Neuronal stem cell (in vitro differentiated cells): ENCODE data around the gene CAPZB. TPM values are rescaled to one million over a fixed set of nuclear protein-coding genes. Genes with fewer than 3 reads are reported as not detected.

Source experiments
- DNase-seq: peaks from one replicate; pipeline ENCODE4 v3.0.0-alpha.2; 2013; ENCODE audit warnings: low spot score
- H2AFZ ChIP-seq: one replicate; pipeline ENCODE4 v1.6.1; 2013; ENCODE audit warnings: mild to moderate bottlenecking, low read length, inconsistent platforms
- H2AK5ac ChIP-seq: 2 replicates; pipeline ENCODE4 v1.6.1; 2013; ENCODE audit warnings: low read depth, mild to moderate bottlenecking, inconsistent platforms, low read length, moderate library complexity, mixed read lengths
- H2BK120ac ChIP-seq: 2 replicates; pipeline ENCODE4 v1.6.1; 2013; ENCODE audit warnings: low read depth, mild to moderate bottlenecking, inconsistent platforms, low read length, moderate library complexity, mixed read lengths
- H2BK12ac ChIP-seq: one replicate; pipeline ENCODE4 v1.6.1; 2013; ENCODE audit warnings: low read length, inconsistent platforms
- H2BK15ac ChIP-seq: 2 replicates; pipeline ENCODE4 v1.6.1; 2013; ENCODE audit warnings: mild to moderate bottlenecking, low read length, inconsistent platforms, mixed read lengths
- H2BK5ac ChIP-seq: one replicate; pipeline ENCODE4 v1.6.1; 2013; ENCODE audit warnings: inconsistent platforms, mild to moderate bottlenecking, low read length, moderate library complexity
- H3K14ac ChIP-seq: one replicate; pipeline ENCODE4 v1.6.1; 2013; ENCODE audit warnings: low read length, inconsistent platforms
- H3K18ac ChIP-seq: 2 replicates; pipeline ENCODE4 v1.6.1; 2013; ENCODE audit warnings: low read length, inconsistent platforms
- H3K23ac ChIP-seq: 2 replicates; pipeline ENCODE4 v1.6.1; 2013; ENCODE audit warnings: low read depth, mild to moderate bottlenecking, mixed read lengths, low read length, inconsistent platforms; ENCODE audit not compliant: poor library complexity
- H3K27ac ChIP-seq: replicated peaks from 3 replicates; pipeline ENCODE4 v1.5.1; 2013; ENCODE audit warnings: low read length, inconsistent platforms
- H3K27me3 ChIP-seq, 3 experiments: 2 replicates each; pipeline ENCODE4 v1.6.1; 2013; ENCODE audit warnings: low read length in 3 of 3, mild to moderate bottlenecking in 2 of 3, inconsistent platforms in 1 of 3, low read depth in 1 of 3, mixed read lengths in 1 of 3, moderate library complexity in 1 of 3; ENCODE audit not compliant: control insufficient read depth in 3 of 3, insufficient read depth in 3 of 3
- H3K36me3 ChIP-seq, 2 donors: replicated peaks in 1 of 2; 2 replicates each; pipeline ENCODE4 v1.6.1; 2013; ENCODE audit warnings: low read length in 2 of 2; ENCODE audit not compliant: control insufficient read depth in 2 of 2, insufficient read depth in 2 of 2
- H3K4ac ChIP-seq: 2 replicates; pipeline ENCODE4 v1.6.1; 2013; ENCODE audit warnings: inconsistent platforms, mild to moderate bottlenecking, low read length, moderate library complexity
- H3K4me1 ChIP-seq, 2 donors: 1 replicate in 1 of 2; 2 replicates in 1 of 2; pipeline ENCODE4 v1.6.1; 2013; ENCODE audit warnings: low read length in 2 of 2, low read depth in 1 of 2; ENCODE audit not compliant: control insufficient read depth in 2 of 2, insufficient read depth in 1 of 2
- H3K4me2 ChIP-seq: one replicate; pipeline ENCODE4 v1.6.1; 2013; ENCODE audit warnings: mild to moderate bottlenecking, low read length, inconsistent platforms; ENCODE audit not compliant: insufficient read depth, poor library complexity, severe bottlenecking
- H3K4me3 ChIP-seq, 2 donors: 2 replicates each; pipeline ENCODE4 v1.5.1; 2013; ENCODE audit warnings: low read length in 2 of 2, mild to moderate bottlenecking in 2 of 2, inconsistent platforms in 1 of 2, moderate library complexity in 1 of 2
- H3K79me1 ChIP-seq: one replicate; pipeline ENCODE4 v1.6.1; 2013; ENCODE audit warnings: low read depth, mild to moderate bottlenecking, inconsistent platforms, low read length, moderate library complexity
- H3K9ac ChIP-seq: one replicate; pipeline ENCODE4 v1.6.1; 2013; ENCODE audit warnings: mild to moderate bottlenecking, low read depth, low read length, inconsistent platforms; ENCODE audit not compliant: poor library complexity
- H3K9me3 ChIP-seq, 2 donors: replicated peaks in 1 of 2; 2 replicates each; pipeline versions ENCODE3 to v1.6.1; 2013; ENCODE audit warnings: low read length in 2 of 2, mild to moderate bottlenecking in 2 of 2, inconsistent platforms in 1 of 2, low read depth in 1 of 2, mixed read lengths in 1 of 2, moderate library complexity in 1 of 2; ENCODE audit not compliant: control insufficient read depth in 2 of 2, insufficient read depth in 1 of 2
- H4K8ac ChIP-seq: one replicate; pipeline ENCODE4 v1.6.1; 2013; ENCODE audit warnings: low read depth, mild to moderate bottlenecking, inconsistent platforms, low read length, moderate library complexity
- H4K91ac ChIP-seq: one replicate; pipeline ENCODE4 v1.6.1; 2013; ENCODE audit warnings: low read length, low read depth, mild to moderate bottlenecking, inconsistent platforms; ENCODE audit not compliant: poor library complexity
- WGBS, 2 donors: extraction: QIAGEN DNeasy Blood & Tissue Kit; methylation state at CpG; one replicate each; pipeline ENCODE4 v1.1.7; 2013; ENCODE audit warnings: missing lambda C conversion rate in 2 of 2, mixed read lengths in 1 of 2; ENCODE audit not compliant: insufficient read length in 2 of 2, insufficient replicate concordance in 1 of 2; ENCODE audit errors: extremely low coverage in 2 of 2; 5-methylcytosine and 5-hydroxymethylcytosine counted together
- polyA plus RNA-seq, 2 experiments: library from polyadenylated mRNA; stranded (reverse); fragments of 200-250 nt; gene quantifications; one replicate each; pipeline ENCODE4 v1.2.3, GENCODE V29; 2013

Gene CAPZB
- 295 TPM for polyA plus RNA-seq (2013, experiment 1 of 2)
- 299 TPM for polyA plus RNA-seq (2013, experiment 2 of 2)

DNA sequence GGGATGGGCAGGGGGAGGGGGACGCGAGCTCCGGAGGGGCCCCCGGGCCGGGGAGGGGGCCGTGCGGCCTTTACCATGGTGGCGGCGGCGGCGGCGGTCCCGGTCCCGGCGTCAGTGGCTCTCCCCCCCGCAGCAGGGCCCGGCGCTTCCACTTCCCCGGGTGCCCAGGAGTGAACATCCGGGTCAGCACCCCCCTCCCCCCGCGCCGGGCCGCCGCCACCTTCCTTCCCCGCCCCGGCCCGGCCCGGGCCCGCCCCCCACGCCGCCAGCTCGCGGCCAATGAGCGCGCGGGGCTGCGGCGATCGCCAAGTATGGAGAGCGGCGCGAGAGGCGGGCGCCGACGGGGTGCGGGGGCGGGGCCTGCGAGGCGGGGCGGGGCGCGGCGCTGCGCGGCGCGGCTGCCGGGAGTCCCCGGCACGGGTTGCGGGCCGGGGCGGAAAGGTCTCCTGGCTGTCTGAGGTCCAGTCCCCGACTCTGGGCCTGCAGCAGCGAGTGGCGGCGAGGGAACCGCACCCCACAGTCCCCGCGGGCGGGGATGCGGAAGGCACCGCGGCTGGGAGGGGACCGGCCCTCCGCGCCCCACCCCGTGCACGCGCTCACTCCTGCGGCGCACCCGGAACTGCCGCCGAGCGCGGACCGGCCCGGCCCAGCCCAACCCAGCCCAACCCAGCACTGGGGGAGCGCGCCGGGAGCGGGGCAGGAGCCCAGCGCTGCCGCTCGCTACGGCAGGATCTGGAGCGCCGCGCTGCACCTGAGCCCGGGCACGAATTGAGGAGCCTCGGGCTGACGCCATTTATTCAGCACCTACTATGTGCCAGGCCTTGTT is at the start of gene CAPZB:
TSS of gene CAPZB (minus strand) at position 178 of the 826 bp plus-strand sequence. CDS start at position 77, 101 bp downstream.
- Histone ChIP-seq H2AFZ (peak within 1 kb of the TSS; percentile 92), H2AK5ac (peak within 1 kb of the TSS; percentile 97), H2BK12ac (peak within 1 kb of the TSS; percentile 98), H3K27ac (peak within 1 kb of the TSS; percentile 89), H3K9me3 (no peaks in the 10 kb centered on the region), H3K4me2 (peak within 1 kb of the TSS; percentile 79), H2BK5ac (peak within 1 kb of the TSS; percentile 89), H4K91ac (peak within 1 kb of the TSS; percentile 83), H3K9ac (peak within 1 kb of the TSS; percentile 99), H3K18ac (peak within 1 kb of the TSS; percentile 100), H3K36me3 (peaks cover 0 to 32% of the 10 kb centered on the region in 2 donors), H3K4ac (peak within 1 kb of the TSS; percentile 37), H3K14ac (peak within 1 kb of the TSS; percentile 86), H3K4me3 (peak within 1 kb of the TSS; percentile 98 to 100), H3K79me1 (peaks cover 7% of the 10 kb centered on the region), H3K4me1 (peaks cover 14 to 15% of the 10 kb centered on the region in 2 donors), H3K27me3 (no peaks in the 10 kb centered on the region), H4K8ac (no peak within 1 kb of the TSS), H2BK120ac (peak within 1 kb of the TSS; percentile 13), H3K23ac (peak within 1 kb of the TSS; percentile 99), H2BK15ac (peak within 1 kb of the TSS; percentile 96)
- DNase-seq: peak; percentile 90
- no CpG with 5 or more reads among the region's 106 CpGs for WGBS, 2 donors

DNA sequence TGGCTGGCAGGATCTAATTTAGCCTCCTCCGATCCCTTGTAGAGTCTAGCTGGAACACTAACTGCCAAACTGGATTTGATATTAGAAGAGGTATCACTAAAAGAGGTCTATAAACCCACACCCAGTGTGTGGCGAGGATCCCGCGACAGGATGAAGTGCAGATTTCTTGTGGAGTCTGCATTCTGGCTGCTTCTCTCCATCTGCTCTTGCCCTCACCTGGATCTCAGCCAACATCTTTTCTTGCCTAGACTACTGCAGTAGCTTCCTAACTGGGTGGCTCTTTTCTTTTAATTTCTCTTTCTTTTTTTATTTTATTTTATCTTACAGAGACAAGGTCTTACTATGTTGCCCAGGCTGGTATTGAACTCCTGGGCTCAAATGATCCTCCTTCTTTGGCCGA is 48.9 kb upstream of the CAPZB start:
- Histone ChIP-seq H4K91ac (no peak overlapping the region), H2AFZ (peak overlapping the region; percentile 69), H2BK12ac (no peak overlapping the region), H3K27me3 (no peaks in the 10 kb centered on the region), H4K8ac (no peak overlapping the region), H3K23ac (no peak overlapping the region), H3K4me1 (peaks cover 0 to 2% of the 10 kb centered on the region in 2 donors), H3K14ac (no peak overlapping the region), H3K36me3 (no peaks in the 10 kb centered on the region), H3K9me3 (peaks cover 2 to 3% of the 10 kb centered on the region in 2 donors), H2BK15ac (no peak overlapping the region), H3K79me1 (no peaks in the 10 kb centered on the region), H3K18ac (no peak overlapping the region), H3K4me3 (no peak overlapping the region), H2BK120ac (no peak overlapping the region), H3K4me2 (no peak overlapping the region), H2AK5ac (no peak overlapping the region), H3K27ac (no peak overlapping the region), H2BK5ac (no peak overlapping the region), H3K4ac (no peak overlapping the region), H3K9ac (no peak overlapping the region)
- WGBS, 2 donors: no CpG with 5 or more reads among the region's 5 CpGs
- no peak for DNase-seq

DNA sequence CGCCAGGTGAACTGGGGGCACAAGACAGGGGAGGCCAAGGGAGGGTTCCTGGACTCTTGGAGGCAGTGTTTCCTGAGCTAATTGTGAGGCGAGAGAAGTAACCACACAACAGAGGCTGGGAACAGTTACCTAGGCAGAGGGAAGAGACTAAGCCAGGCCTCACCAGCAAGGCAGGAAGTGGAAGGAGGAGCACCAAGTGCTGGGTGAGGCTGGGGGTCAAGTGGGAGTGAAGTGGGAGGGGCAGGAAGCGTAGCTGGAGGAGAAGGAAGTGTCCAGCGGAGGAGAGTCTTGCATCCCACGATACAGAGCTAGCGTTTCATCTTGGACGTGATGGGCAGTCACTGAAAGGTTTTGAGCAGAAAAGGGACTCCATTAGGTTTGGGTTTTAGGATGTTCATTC is 48.3 kb upstream of the CAPZB start:
- no peaks in the 10 kb centered on the region for H3K79me1 ChIP-seq
- peak overlapping the region; percentile 36 for H3K18ac ChIP-seq
- no peak overlapping the region for H2BK120ac ChIP-seq
- H2BK5ac ChIP-seq: no peak overlapping the region
- H3K27ac ChIP-seq: no peak overlapping the region
- no peak overlapping the region for H4K91ac ChIP-seq
- no peak overlapping the region for H2BK15ac ChIP-seq
- no peak overlapping the region for H3K23ac ChIP-seq
- no peak overlapping the region for H2BK12ac ChIP-seq
- H3K4me2 ChIP-seq: no peak overlapping the region
- peak overlapping the region; percentile 69 for H2AFZ ChIP-seq
- no CpG with 5 or more reads among the region's 7 CpGs for WGBS, 2 donors
- no peak overlapping the region for H3K14ac ChIP-seq
- no peaks in the 10 kb centered on the region for H3K27me3 ChIP-seq
- no peak overlapping the region for H4K8ac ChIP-seq
- DNase-seq: no peak
- H3K36me3 ChIP-seq: no peaks in the 10 kb centered on the region
- H3K4ac ChIP-seq: no peak overlapping the region
- H3K4me3 ChIP-seq: no peak overlapping the region
- H2AK5ac ChIP-seq: peak overlapping the region; percentile 40
- peaks cover 0 to 2% of the 10 kb centered on the region in 2 donors for H3K4me1 ChIP-seq
- H3K9me3 ChIP-seq: peaks cover 2 to 3% of the 10 kb centered on the region in 2 donors
- no peak overlapping the region for H3K9ac ChIP-seq

DNA sequence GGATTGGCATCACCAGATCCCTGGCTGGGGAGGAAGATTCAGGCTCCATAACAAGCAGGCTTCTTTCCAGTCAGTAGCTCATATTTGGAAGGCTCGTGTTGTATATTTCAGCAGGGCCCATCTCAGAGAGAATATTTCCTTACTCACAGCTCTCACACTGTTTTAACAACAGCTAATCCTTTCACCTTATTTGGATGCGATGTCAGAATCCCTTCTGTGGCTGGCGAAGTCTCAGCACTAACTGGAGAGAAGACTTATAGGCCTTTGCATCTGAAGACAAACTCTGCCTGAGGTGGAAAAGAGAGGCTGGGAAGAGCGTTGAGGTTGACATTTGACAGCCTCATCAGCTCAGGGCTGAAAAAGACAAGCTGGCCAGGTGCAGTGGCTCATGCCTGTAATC is 47.2 kb upstream of the CAPZB start:
- Histone ChIP-seq H3K4ac (no peak overlapping the region), H3K4me3 (no peak overlapping the region), H2BK15ac (no peak overlapping the region), H3K14ac (no peak overlapping the region), H3K4me2 (no peak overlapping the region), H2AK5ac (no peak overlapping the region), H3K23ac (no peak overlapping the region), H3K18ac (no peak overlapping the region), H3K9me3 (peaks cover 2 to 3% of the 10 kb centered on the region in 2 donors), H2AFZ (no peak overlapping the region), H3K27ac (no peak overlapping the region), H3K79me1 (no peaks in the 10 kb centered on the region), H2BK120ac (no peak overlapping the region), H2BK12ac (no peak overlapping the region), H4K8ac (no peak overlapping the region), H3K4me1 (peaks cover 0 to 2% of the 10 kb centered on the region in 2 donors), H3K27me3 (no peaks in the 10 kb centered on the region), H3K36me3 (no peaks in the 10 kb centered on the region), H3K9ac (no peak overlapping the region), H2BK5ac (no peak overlapping the region), H4K91ac (no peak overlapping the region)
- DNase-seq: no peak
- WGBS, 2 donors: no CpG with 5 or more reads among the region's 4 CpGs
